Natural killer cell (primary cell): ENCODE results near the gene GRM4. TPM values are rescaled to one million over a fixed set of nuclear protein-coding genes. Genes with fewer than 3 reads are reported as not detected.
"Not testable (repeated sequence)": the region's sequence is repeated elsewhere in the genome, so short reads cannot be mapped to it uniquely, and the experiment has no call there.

ENCODE experiments used
- ATAC-seq, 3 donors: fragments of 150-1000 bp in 2 of 3; fragments of 200-7000 bp in 1 of 3; cut with Tn5 transposase; 1 replicate in 1 of 3; 2 replicates in 2 of 3; pipeline ENCODE4 v1.10.0; 2021; ENCODE audit warnings: mild to moderate bottlenecking in 2 of 3, moderate library complexity in 2 of 3
- DNase-seq, 2 donors: peaks; one replicate each; pipeline versions ENCODE4 v3.0.0 to v3.0.0-alpha.2; 2013 to 2021; ENCODE audit warnings: mixed read lengths in 1 of 2
- H3K27ac ChIP-seq: one replicate; pipeline ENCODE4 v1.5.1; 2013; ENCODE audit warnings: mild to moderate bottlenecking, low read length
- H3K27me3 ChIP-seq: one replicate; pipeline ENCODE4 v1.6.1; 2013; ENCODE audit warnings: low read length; ENCODE audit not compliant: control insufficient read depth, insufficient read depth
- H3K36me3 ChIP-seq: one replicate; pipeline ENCODE4 v1.6.1; 2013; ENCODE audit warnings: low read length; ENCODE audit not compliant: control insufficient read depth, insufficient read depth
- H3K4me1 ChIP-seq: one replicate; pipeline ENCODE4 v1.6.1; 2013; ENCODE audit warnings: low read length; ENCODE audit not compliant: control insufficient read depth, insufficient read depth
- H3K4me3 ChIP-seq: one replicate; pipeline ENCODE4 v1.5.1; 2013; ENCODE audit warnings: low read length
- H3K9me3 ChIP-seq: one replicate; pipeline ENCODE4 v1.6.1; 2013; ENCODE audit warnings: low read length; ENCODE audit not compliant: control insufficient read depth, insufficient read depth
- H3K27ac Mint-ChIP-seq, 2 donors: one replicate each; pipeline ENCODE4 v1.8.0; 2022; ENCODE audit warnings: mild to moderate bottlenecking in 2 of 2, mixed read lengths in 2 of 2, moderate library complexity in 1 of 2
- H3K27me3 Mint-ChIP-seq, 2 donors: one replicate each; pipeline ENCODE4 v1.8.0; 2022; ENCODE audit warnings: low read depth in 2 of 2, mixed read lengths in 2 of 2
- H3K36me3 Mint-ChIP-seq: one replicate; pipeline ENCODE4 v1.8.0; 2022; ENCODE audit warnings: mixed read lengths
- H3K4me1 Mint-ChIP-seq, 2 donors: one replicate each; pipeline ENCODE4 v1.8.0; 2022; ENCODE audit warnings: mixed read lengths in 2 of 2
- H3K4me3 Mint-ChIP-seq: one replicate; pipeline ENCODE4 v1.8.0; 2022; ENCODE audit warnings: mild to moderate bottlenecking, moderate library complexity, mixed read lengths
- H3K9me3 Mint-ChIP-seq, 2 donors: one replicate each; pipeline ENCODE4 v1.8.0; 2022; ENCODE audit warnings: mixed read lengths in 2 of 2
- WGBS: methylation state at CpG from one replicate; pipeline ENCODE4 v1.1.7; 2013; ENCODE audit warnings: missing lambda C conversion rate; ENCODE audit not compliant: insufficient coverage; 5-methylcytosine and 5-hydroxymethylcytosine counted together
- intact Hi-C: fragments of 100-400 bp; cut with micrococcal nuclease; formaldehyde crosslinking; loops from one replicate; pipeline ENCODE4 v1.14.2; 2022
- total RNA-seq, 4 donors: library from RNA; stranded (reverse); fragments of 120-200 nt in 1 of 4; gene quantifications; one replicate each; pipeline versions ENCODE4 v1.2.3 to v1.2.4, GENCODE V29; 2013 to 2022
- TF ChIP-seq, protein P1 (sequence below): fragments of 200-600 bp; IDR thresholded peaks from one replicate; pipeline ENCODE4 v1.8.0; 2022; ENCODE audit warnings: antibody characterized with exemption

Gene GRM4
- total RNA-seq, 3 donors from 2014 or later (not counting 1 experiment from before 2014, with no cell fraction given), result not detected

GRCh38 chr6:34189806-34190503 is 44.1 kb upstream of the GRM4 start:
- H3K27me3 Mint-ChIP-seq, result peaks cover 0 to under 1% of the 10 kb centered on the region in 2 donors
- 68% methylated on average over 12 of the region's 12 CpGs for WGBS
- ATAC-seq (no peak), DNase-seq (peak in 1 of 2 donors; percentile 84)
- no peaks in the 10 kb centered on the region for H3K9me3 ChIP-seq
- no peaks in the 10 kb centered on the region for H3K36me3 ChIP-seq
- no peaks in the 10 kb centered on the region for H3K4me1 Mint-ChIP-seq
- no peak overlapping the region for H3K4me3 ChIP-seq
- no peak overlapping the region for H3K27ac Mint-ChIP-seq
- H3K27ac ChIP-seq, result no peak overlapping the region
- no peaks in the 10 kb centered on the region for H3K9me3 Mint-ChIP-seq
- peaks cover 9% of the 10 kb centered on the region for H3K4me1 ChIP-seq
- no peaks in the 10 kb centered on the region for H3K27me3 ChIP-seq
- intact Hi-C loops, result no loop called here
- TF ChIP-seq, protein P1, sequence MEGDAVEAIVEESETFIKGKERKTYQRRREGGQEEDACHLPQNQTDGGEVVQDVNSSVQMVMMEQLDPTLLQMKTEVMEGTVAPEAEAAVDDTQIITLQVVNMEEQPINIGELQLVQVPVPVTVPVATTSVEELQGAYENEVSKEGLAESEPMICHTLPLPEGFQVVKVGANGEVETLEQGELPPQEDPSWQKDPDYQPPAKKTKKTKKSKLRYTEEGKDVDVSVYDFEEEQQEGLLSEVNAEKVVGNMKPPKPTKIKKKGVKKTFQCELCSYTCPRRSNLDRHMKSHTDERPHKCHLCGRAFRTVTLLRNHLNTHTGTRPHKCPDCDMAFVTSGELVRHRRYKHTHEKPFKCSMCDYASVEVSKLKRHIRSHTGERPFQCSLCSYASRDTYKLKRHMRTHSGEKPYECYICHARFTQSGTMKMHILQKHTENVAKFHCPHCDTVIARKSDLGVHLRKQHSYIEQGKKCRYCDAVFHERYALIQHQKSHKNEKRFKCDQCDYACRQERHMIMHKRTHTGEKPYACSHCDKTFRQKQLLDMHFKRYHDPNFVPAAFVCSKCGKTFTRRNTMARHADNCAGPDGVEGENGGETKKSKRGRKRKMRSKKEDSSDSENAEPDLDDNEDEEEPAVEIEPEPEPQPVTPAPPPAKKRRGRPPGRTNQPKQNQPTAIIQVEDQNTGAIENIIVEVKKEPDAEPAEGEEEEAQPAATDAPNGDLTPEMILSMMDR, result no peak
- no peak overlapping the region for H3K4me3 Mint-ChIP-seq
- H3K36me3 Mint-ChIP-seq, result no peaks in the 10 kb centered on the region

DNA sequence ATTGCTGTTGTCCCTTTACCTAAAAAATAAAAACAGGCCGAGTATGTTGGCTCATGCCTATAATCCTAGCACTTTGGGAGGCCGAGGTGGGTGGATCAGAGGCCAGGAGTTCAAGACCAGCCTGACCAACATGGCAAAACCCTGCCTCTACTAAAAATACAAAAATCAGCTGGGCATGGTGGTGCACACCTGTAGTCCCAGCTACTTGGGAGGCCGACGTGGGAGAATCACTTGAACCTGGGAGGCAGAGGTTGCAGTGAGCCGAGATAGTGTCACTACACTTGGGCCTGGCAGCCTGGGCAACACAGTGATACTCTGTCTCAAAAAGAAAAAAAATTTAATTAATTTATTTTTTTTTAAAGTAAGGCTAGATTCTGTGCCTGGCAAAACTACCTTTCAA is 38.8 kb upstream of the GRM4 start:
- not testable (repeated sequence) for H3K4me3 ChIP-seq, DNase-seq, H3K27ac ChIP-seq, H3K9me3 Mint-ChIP-seq, H3K9me3 ChIP-seq, H3K4me3 Mint-ChIP-seq, H3K27ac Mint-ChIP-seq, H3K36me3 ChIP-seq, H3K27me3 Mint-ChIP-seq, H3K36me3 Mint-ChIP-seq, ATAC-seq, H3K27me3 ChIP-seq
- peaks cover 18 to 19% of the 10 kb centered on the region in 2 donors for H3K4me1 Mint-ChIP-seq
- intact Hi-C loops, result loop anchor here (5.0 kb wide), 1 partner anchor 63 kb away; the partner anchor contains the start of gene SMIM29
- H3K4me1 ChIP-seq, result peaks cover 23% of the 10 kb centered on the region
- 97% methylated on average over 5 of the region's 5 CpGs for WGBS

- 11% methylated on average over 7 of the region's 8 CpGs for WGBS
- Mint-ChIP-seq H3K27ac (peak overlapping the region; percentile 45 to 93), H3K27me3 (peaks cover 0 to 7% of the 10 kb centered on the region in 2 donors), H3K36me3 (peaks cover 8% of the 10 kb centered on the region), H3K9me3 (peaks cover 2 to 3% of the 10 kb centered on the region in 2 donors), H3K4me3 (peak overlapping the region; percentile 70), H3K4me1 (peaks cover 18 to 19% of the 10 kb centered on the region in 2 donors)
- intact Hi-C loops, result loop anchor here (5.0 kb wide), 1 partner anchor 64 kb away; the partner anchor contains the start of gene SMIM29
- no peaks in the 10 kb centered on the region for H3K27me3 ChIP-seq
- no peak overlapping the region for H3K4me3 ChIP-seq
- H3K27ac ChIP-seq, result peak overlapping the region; percentile 86
- H3K4me1 ChIP-seq, result peaks cover 21% of the 10 kb centered on the region
- peaks cover 7% of the 10 kb centered on the region for H3K9me3 ChIP-seq
- ATAC-seq, result peak; percentile 89 to 95 (median 92)
- peak; percentile 55 to 92 for DNase-seq
- TF ChIP-seq, protein P1, result no peak
- H3K36me3 ChIP-seq, result no peaks in the 10 kb centered on the region
Measured at GRCh38 chr6:34182751-34183531, 37.1 kb upstream of the GRM4 start.

- peaks cover 7% of the 10 kb centered on the region for H3K9me3 ChIP-seq
- Mint-ChIP-seq H3K4me1 (peaks cover 18 to 19% of the 10 kb centered on the region in 2 donors), H3K27ac (peak overlapping the region in 1 of 2 donors; percentile 45), H3K4me3 (peak overlapping the region; percentile 21), H3K36me3 (peaks cover 8% of the 10 kb centered on the region), H3K27me3 (peaks cover 0 to 7% of the 10 kb centered on the region in 2 donors), H3K9me3 (peaks cover 2 to 3% of the 10 kb centered on the region in 2 donors)
- no peaks in the 10 kb centered on the region for H3K36me3 ChIP-seq
- H3K4me3 ChIP-seq, result no peak overlapping the region
- 46% methylated on average over 1 of the region's 1 CpG for WGBS
- H3K27me3 ChIP-seq, result no peaks in the 10 kb centered on the region
- intact Hi-C loops, result loop anchor here (5.0 kb wide), 1 partner anchor 65 kb away; the partner anchor contains the start of gene SMIM29
- TF ChIP-seq, protein P1, result no peak
- peak in 1 of 2 donors; percentile 48 for DNase-seq
- peak overlapping the region; percentile 86 for H3K27ac ChIP-seq
- H3K4me1 ChIP-seq, result peaks cover 21% of the 10 kb centered on the region
- peak; percentile 21 to 31 (median 30) for ATAC-seq
Measured at GRCh38 chr6:34181908-34182307, 36.0 kb upstream of the GRM4 start.
